Liver (tissue), 9 donors: ENCODE measurements around the gene ITLN2. TPM values are rescaled to one million over a fixed set of nuclear protein-coding genes. Genes with fewer than 3 reads are reported as not detected.

Experiments used
- DNase-seq: peaks from one replicate; pipeline ENCODE4 v3.0.0-alpha.2; 2017; ENCODE audit warnings: low spot score
- H3K27ac ChIP-seq, 2 donors: one replicate each; pipeline ENCODE4 v1.7.0; 2013; ENCODE audit warnings: inconsistent platforms in 2 of 2, low read length in 2 of 2, control low read depth in 1 of 2, low read depth in 1 of 2, mild to moderate bottlenecking in 1 of 2
- H3K27me3 ChIP-seq, 4 donors: one replicate each; pipeline versions ENCODE4 v1.6.1 to v1.7.0; 2013; ENCODE audit warnings: low read length in 3 of 4, inconsistent platforms in 1 of 4, mild to moderate bottlenecking in 1 of 4, moderate library complexity in 1 of 4; ENCODE audit not compliant: control insufficient read depth in 4 of 4, insufficient read depth in 4 of 4
- H3K36me3 ChIP-seq, 4 donors: one replicate each; pipeline versions ENCODE4 v1.6.1 to v1.7.0; 2013; ENCODE audit warnings: low read length in 3 of 4, mild to moderate bottlenecking in 3 of 4, low read depth in 1 of 4, moderate library complexity in 1 of 4; ENCODE audit not compliant: control insufficient read depth in 4 of 4, insufficient read depth in 3 of 4
- H3K4me1 ChIP-seq, 4 donors: one replicate each; pipeline versions ENCODE4 v1.6.1 to v1.7.0; 2013; ENCODE audit warnings: low read length in 3 of 4, mild to moderate bottlenecking in 3 of 4, moderate library complexity in 1 of 4; ENCODE audit not compliant: control insufficient read depth in 4 of 4, insufficient read depth in 4 of 4
- H3K4me3 ChIP-seq, 3 donors: one replicate each; pipeline versions ENCODE4 v1.6.1 to v1.7.0; 2013; ENCODE audit warnings: low read length in 3 of 3, control low read depth in 1 of 3, low read depth in 1 of 3, mild to moderate bottlenecking in 1 of 3
- H3K9ac ChIP-seq, 2 donors: one replicate each; pipeline ENCODE4 v1.7.0; 2013; ENCODE audit warnings: low read length in 2 of 2, mild to moderate bottlenecking in 2 of 2, moderate library complexity in 2 of 2, control low read depth in 1 of 2, low read depth in 1 of 2
- H3K9me3 ChIP-seq, 4 donors: one replicate each; pipeline versions ENCODE4 v1.6.1 to v1.7.0; 2013; ENCODE audit warnings: low read length in 3 of 4; ENCODE audit not compliant: control insufficient read depth in 4 of 4
- CTCF ChIP-seq: fragments of 150-350 bp; IDR thresholded peaks from 2 replicates; pipeline ENCODE4 v1.5.1; 2017; ENCODE audit warnings: improper control_type of control experiment, low read depth, low read length; ENCODE audit not compliant: missing input control
- EGR1 ChIP-seq, 2 donors: IDR thresholded peaks; 2 replicates each; pipeline ENCODE4 v1.6.1; 2016 to 2018; ENCODE audit warnings: antibody characterized with exemption in 2 of 2, low read depth in 2 of 2
- GABPA ChIP-seq, 2 donors: IDR thresholded peaks in 1 of 2; conservative IDR thresholded peaks in 1 of 2; 2 replicates each; pipeline ENCODE4 v1.6.1; 2016; ENCODE audit warnings: antibody characterized with exemption in 2 of 2, mild to moderate bottlenecking in 1 of 2, moderate library complexity in 1 of 2
- HNF4A ChIP-seq, 2 donors: conservative IDR thresholded peaks; 2 replicates each; pipeline ENCODE4 v1.6.1; 2016; ENCODE audit warnings: antibody characterized with exemption in 2 of 2, mild to moderate bottlenecking in 2 of 2
- HNF4G ChIP-seq: IDR thresholded peaks from 2 replicates; pipeline ENCODE4 v1.6.1; 2016; ENCODE audit warnings: antibody characterized with exemption
- JUND ChIP-seq, 2 donors: IDR thresholded peaks; 2 replicates each; pipeline ENCODE4 v1.6.1; 2016; ENCODE audit warnings: antibody characterized with exemption in 2 of 2
- MAX ChIP-seq: IDR thresholded peaks from 2 replicates; pipeline ENCODE4 v1.6.1; 2016; ENCODE audit warnings: antibody characterized with exemption
- RAD21 ChIP-seq, 2 donors: IDR thresholded peaks; 2 replicates each; pipeline ENCODE4 v1.6.1; 2016; ENCODE audit warnings: antibody characterized with exemption in 2 of 2, mild to moderate bottlenecking in 2 of 2
- REST ChIP-seq: IDR thresholded peaks from 2 replicates; pipeline ENCODE4 v1.6.1; 2016; ENCODE audit warnings: antibody characterized with exemption, mild to moderate bottlenecking
- RXRA ChIP-seq, 2 donors: IDR thresholded peaks; 2 replicates each; pipeline ENCODE4 v1.6.1; 2017 to 2018; ENCODE audit warnings: antibody characterized with exemption in 2 of 2, mild to moderate bottlenecking in 1 of 2
- SP1 ChIP-seq: IDR thresholded peaks from 2 replicates; pipeline ENCODE4 v1.6.1; 2018; ENCODE audit warnings: antibody characterized with exemption, mild to moderate bottlenecking
- TAF1 ChIP-seq: conservative IDR thresholded peaks from 2 replicates; pipeline ENCODE4 v1.6.1; 2016; ENCODE audit warnings: antibody characterized with exemption, mild to moderate bottlenecking
- YY1 ChIP-seq: IDR thresholded peaks from 2 replicates; pipeline ENCODE4 v1.6.1; 2016; ENCODE audit warnings: antibody characterized with exemption, mild to moderate bottlenecking
- ZBTB33 ChIP-seq: IDR thresholded peaks from 2 replicates; pipeline ENCODE4 v1.6.1; 2016; ENCODE audit warnings: antibody characterized with exemption
- WGBS: extraction: QIAGEN DNeasy Blood & Tissue Kit; methylation state at CpG from one replicate; pipeline ENCODE4 v1.1.7; 2013; 5-methylcytosine and 5-hydroxymethylcytosine counted together
- polyA plus RNA-seq, 2 donors: library from polyadenylated mRNA; stranded (reverse) in 1 of 2; unstranded in 1 of 2; fragments of 200-250 nt in 1 of 2; fragments of >200 nt in 1 of 2; fragmentation: Nextera tagmentation in 1 of 2; extraction: Ambion mirVana in 1 of 2; gene quantifications; one replicate each; pipeline versions ENCODE4 v1.2.1 to v1.2.3, GENCODE V29; 2013 to 2015
- total RNA-seq, 2 donors: library from RNA; depleted of rRNA; stranded (reverse); fragments of >200 nt; gene quantifications; one replicate each; pipeline ENCODE4 v1.2.3, GENCODE V29; 2014
- donor health status: healthy.
- donor health status: healthy.
- donor health status: healthy.
- donor health status: healthy.
- donor health status: healthy.

Gene ITLN2
- total and polyA plus RNA-seq, 4 donors: 0.12 to 0.50 TPM; not detected in 2

GRCh38 chr1:160925652-160926244, 28.9 kb downstream of the ITLN2 start:
- H3K27me3 ChIP-seq: no peaks in the 10 kb centered on the region
- TF ChIP-seq YY1 (no peak), CTCF (no peak), MAX (no peak), RAD21 (IDR thresholded peaks at IDR 0.05) (no peak), REST (no peak), HNF4A (conservative IDR thresholded peaks at IDR 0.05) (no peak), ZBTB33 (no peak), JUND (IDR thresholded peaks at IDR 0.05) (no peak)
- DNase-seq: no peak
- H3K9ac ChIP-seq: no peak overlapping the region
- 75% methylated on average over 5 of the region's 5 CpGs for WGBS
- no peaks in the 10 kb centered on the region for H3K4me1 ChIP-seq
- H3K9me3 ChIP-seq: no peaks in the 10 kb centered on the region
- no peaks in the 10 kb centered on the region for H3K36me3 ChIP-seq
- no peak overlapping the region for H3K27ac ChIP-seq
- H3K4me3 ChIP-seq: no peak overlapping the region

GRCh38 chr1:160924791-160925651, 29.6 kb downstream of the ITLN2 start:
- DNase-seq: no peak
- WGBS: 86% methylated on average over 7 of the region's 7 CpGs
- Histone ChIP-seq H3K4me1 (no peaks in the 10 kb centered on the region), H3K36me3 (no peaks in the 10 kb centered on the region), H3K27me3 (no peaks in the 10 kb centered on the region), H3K9ac (no peak overlapping the region), H3K4me3 (no peak overlapping the region), H3K27ac (no peak overlapping the region), H3K9me3 (no peaks in the 10 kb centered on the region)
- TF ChIP-seq HNF4A (conservative IDR thresholded peaks at IDR 0.05) (no peak), GABPA (IDR thresholded peaks at IDR 0.05 in 1 of 2, conservative IDR thresholded peaks at IDR 0.05 in 1 of 2) (no peak), ZBTB33 (no peak), YY1 (no peak), HNF4G (no peak), TAF1 (no peak), MAX (no peak), EGR1 (IDR thresholded peaks at IDR 0.05; ENCODE audit: low read depth in 2 of 2) (no peak), SP1 (no peak), RXRA (IDR thresholded peaks at IDR 0.05) (no peak), CTCF (no peak)
